Endothelial cell of umbilical vein (primary cell): ENCODE data around the gene ARSB. TPM values are rescaled to one million over a fixed set of nuclear protein-coding genes. Genes with fewer than 3 reads are reported as not detected.

Source experiments
- BruUV-seq: library from RNA; stranded (reverse); fragments of 400-500 nt; replicated peaks from 2 replicates; lab custom pipeline; 2021; lab: Mats Ljungman, UMichigan
- CTCF ChIA-PET: fragments of 300-600, 350-600 bp; sonication (Branson Sonifier 250); formaldehyde crosslinking; loops from one replicate; lab custom pipeline; 2021; ENCODE audit warnings: antibody characterized with exemption, inconsistent platforms; lab: Charles Lee
- POLR2A ChIA-PET: fragments of 300-600, 350-600 bp; sonication (Branson Sonifier 250); formaldehyde crosslinking; loops from one replicate; lab custom pipeline; 2021; ENCODE audit warnings: antibody characterized with exemption, inconsistent platforms; lab: Charles Lee
- DNase-seq: peaks from one replicate; pipeline ENCODE4 v3.0.0-alpha.2; 2011; ENCODE audit warnings: low read depth, low spot score
- FAIRE-seq: peaks from 2 replicates; lab custom pipeline; 2011; peaks lifted over from hg19 to GRCh38; lab: Jason Lieb, UNC
- H2AFZ ChIP-seq: 2 replicates; pipeline ENCODE4 v1.6.0; 2012; ENCODE audit warnings: low read depth, low read length, control low read depth, inconsistent platforms
- H3K27ac ChIP-seq: 2 replicates; pipeline ENCODE4 v1.5.1; 2011; ENCODE audit warnings: low read depth, mild to moderate bottlenecking, control low read depth, low read length, moderate library complexity; ENCODE audit not compliant: insufficient read depth
- H3K27me3 ChIP-seq, 2 experiments: 2 replicates each; pipeline versions ENCODE4 v1.6.0 to v1.6.1; 2011; ENCODE audit warnings: low read length in 2 of 2, mixed read lengths in 1 of 2; ENCODE audit not compliant: control insufficient read depth in 2 of 2, insufficient read depth in 2 of 2
- H3K36me3 ChIP-seq, 2 experiments: 2 replicates in 1 of 2; 3 replicates in 1 of 2; pipeline ENCODE4 v1.5.1; 2011; ENCODE audit warnings: low read length in 2 of 2, mild to moderate bottlenecking in 1 of 2, moderate library complexity in 1 of 2; ENCODE audit not compliant: control insufficient read depth in 2 of 2, insufficient read depth in 2 of 2; ENCODE audit errors: extremely low read depth in 1 of 2
- H3K4me1 ChIP-seq: 3 replicates; pipeline ENCODE4 v1.5.1; 2011; ENCODE audit warnings: mild to moderate bottlenecking, low read length; ENCODE audit not compliant: control insufficient read depth, insufficient read depth; ENCODE audit errors: extremely low read depth
- H3K4me2 ChIP-seq: 2 replicates; pipeline ENCODE4 v1.6.1; 2011; ENCODE audit warnings: low read length, control low read depth, mixed read lengths; ENCODE audit not compliant: insufficient read depth
- H3K4me3 ChIP-seq, 3 experiments: fragments of 200-600 bp in 1 of 3; sonication (generic), shearing (Covaris generic) in 1 of 3; replicated peaks in 1 of 3; 2 replicates each; pipeline ENCODE4 v1.5.1; 2011 to 2016; ENCODE audit warnings: control low read depth in 3 of 3, low read length in 3 of 3, mild to moderate bottlenecking in 2 of 3, inconsistent platforms in 1 of 3, low read depth in 1 of 3, moderate library complexity in 1 of 3; ENCODE audit not compliant: insufficient read depth in 1 of 3
- H3K79me2 ChIP-seq: 2 replicates; pipeline ENCODE4 v1.6.0; 2012; ENCODE audit warnings: low read length, inconsistent platforms; ENCODE audit not compliant: control insufficient read depth, insufficient read depth
- H3K9ac ChIP-seq: replicated peaks from 2 replicates; pipeline ENCODE3; 2011; ENCODE audit warnings: low read length, control low read depth; ENCODE audit not compliant: insufficient read depth; ENCODE audit errors: extremely low read depth
- H3K9me1 ChIP-seq: replicated peaks from 3 replicates; pipeline ENCODE4 v1.6.0; 2011; ENCODE audit warnings: mild to moderate bottlenecking, low read length; ENCODE audit not compliant: control insufficient read depth, insufficient read depth; ENCODE audit errors: extremely low read depth
- H3K9me3 ChIP-seq: replicated peaks from 2 replicates; pipeline ENCODE4 v1.5.1; 2012; ENCODE audit warnings: low read length, inconsistent platforms; ENCODE audit not compliant: control insufficient read depth, insufficient read depth
- H4K20me1 ChIP-seq: replicated peaks from 2 replicates; pipeline ENCODE3; 2011; ENCODE audit warnings: mild to moderate bottlenecking, low read length; ENCODE audit not compliant: control insufficient read depth, insufficient read depth; ENCODE audit errors: extremely low read depth
- EZH2 ChIP-seq: IDR thresholded peaks from 2 replicates; pipeline ENCODE4 v1.6.1; 2012; ENCODE audit warnings: borderline replicate concordance, low read depth, mild to moderate bottlenecking, moderate library complexity, low read length, inconsistent platforms; ENCODE audit not compliant: severe bottlenecking
- FOS ChIP-seq: IDR thresholded peaks from 2 replicates; pipeline ENCODE4 v1.6.1; 2011; ENCODE audit warnings: mild to moderate bottlenecking, low read length, moderate library complexity, borderline replicate concordance; ENCODE audit not compliant: insufficient read depth
- POLR2A ChIP-seq: IDR thresholded peaks from 2 replicates; pipeline ENCODE4 v1.6.1; 2012; ENCODE audit warnings: low read depth, mild to moderate bottlenecking, control low read depth, low read length
- POLR2AphosphoS5 ChIP-seq: IDR thresholded peaks from 2 replicates; pipeline ENCODE4 v1.6.1; 2012; ENCODE audit warnings: low read depth, mild to moderate bottlenecking, control low read depth, low read length, moderate library complexity; ENCODE audit not compliant: insufficient read depth
- dilution Hi-C: fragments of 300-500 bp; cut with MboI; formaldehyde crosslinking; loops from one replicate; pipeline ENCODE4 v1.15.0; 2019; ENCODE audit warnings: low sequenced_read_pairs; ENCODE audit not compliant: extremely low pct_ligation_motif_present
- intact Hi-C: fragments of 100-400 bp; cut with micrococcal nuclease; formaldehyde crosslinking; loops from one replicate; pipeline ENCODE4 v1.10.0; 2022
- polyA plus RNA-seq, 4 experiments: library from polyadenylated mRNA; depleted of rRNA in 3 of 4; stranded (reverse) in 3 of 4; unstranded in 1 of 4; fragments of >200 nt; gene quantifications; 2 replicates each; pipeline versions ENCODE4 v1.2.1 to v1.2.3, GENCODE V29; 2011 to 2012; ENCODE audit warnings: missing spikeins in 1 of 4
- total RNA-seq: library from RNA; stranded (reverse); gene quantifications from 2 replicates; pipeline ENCODE4 v1.2.3, GENCODE V29; 2021
- TF ChIP-seq, protein P1 (sequence below), 2 donors: IDR thresholded peaks; 1 replicate in 1 of 2; 2 replicates in 1 of 2; pipeline ENCODE4 v1.5.1; 2011; ENCODE audit warnings: low read length in 2 of 2, mild to moderate bottlenecking in 2 of 2, moderate library complexity in 2 of 2, control low read depth in 1 of 2, inconsistent platforms in 1 of 2, low read depth in 1 of 2; ENCODE audit not compliant: insufficient read depth in 1 of 2; ENCODE audit errors: extremely low read depth in 1 of 2

ARSB gene
- total and polyA plus RNA-seq, 2 donors (not counting 3 experiments of a cell fraction or from before 2014, with no cell fraction given): 17.2 to 25.8 TPM

DNA sequence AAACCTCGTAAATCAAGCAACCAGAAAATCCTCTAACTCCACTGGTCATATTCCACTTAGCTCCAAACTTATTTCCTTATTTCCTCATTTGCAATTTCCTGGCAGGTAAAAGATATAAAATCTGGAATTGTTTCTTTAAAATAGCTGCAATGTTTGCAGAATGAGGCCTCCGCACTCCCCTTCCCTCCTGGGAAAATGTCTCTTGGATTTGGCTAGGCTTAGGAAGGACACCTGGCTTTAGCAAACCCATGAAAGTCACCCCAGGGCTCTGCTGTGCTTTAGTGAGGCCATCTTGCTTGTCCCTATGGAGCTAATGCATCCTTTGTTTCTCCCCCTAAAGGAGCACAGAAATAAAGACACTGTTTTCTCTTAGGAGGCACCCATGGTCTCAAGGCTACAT is 10.5 kb downstream of the ARSB start:
- no peak overlapping the region for H3K27ac ChIP-seq
- TF ChIP-seq EZH2: no peak
- no peak overlapping the region for H3K9ac ChIP-seq
- H4K20me1 ChIP-seq: no peaks in the 10 kb centered on the region
- CTCF ChIA-PET: interaction anchor here (1.1 to 1.8 kb wide), 4 partner anchors 9 to 75 kb away, joined by 3 to 10 read pairs (median 4); partner anchors contain the start of gene ARSB
- FAIRE-seq (no peak), DNase-seq (no peak)
- no peak overlapping the region for H3K4me2 ChIP-seq
- H3K4me3 ChIP-seq: no peak overlapping the region
- H3K36me3 ChIP-seq: no peaks in the 10 kb centered on the region
- dilution Hi-C loops: no loop called here
- no peaks in the 10 kb centered on the region for H3K79me2 ChIP-seq
- no peaks in the 10 kb centered on the region for H3K9me1 ChIP-seq
- H3K4me1 ChIP-seq: peaks cover 12% of the 10 kb centered on the region
- BruUV-seq: no TSS peak
- H2AFZ ChIP-seq: no peak overlapping the region
- no peaks in the 10 kb centered on the region for H3K27me3 ChIP-seq
- no peaks in the 10 kb centered on the region for H3K9me3 ChIP-seq
- intact Hi-C loops: no loop called here
- POLR2A ChIA-PET: no interaction called here

DNA sequence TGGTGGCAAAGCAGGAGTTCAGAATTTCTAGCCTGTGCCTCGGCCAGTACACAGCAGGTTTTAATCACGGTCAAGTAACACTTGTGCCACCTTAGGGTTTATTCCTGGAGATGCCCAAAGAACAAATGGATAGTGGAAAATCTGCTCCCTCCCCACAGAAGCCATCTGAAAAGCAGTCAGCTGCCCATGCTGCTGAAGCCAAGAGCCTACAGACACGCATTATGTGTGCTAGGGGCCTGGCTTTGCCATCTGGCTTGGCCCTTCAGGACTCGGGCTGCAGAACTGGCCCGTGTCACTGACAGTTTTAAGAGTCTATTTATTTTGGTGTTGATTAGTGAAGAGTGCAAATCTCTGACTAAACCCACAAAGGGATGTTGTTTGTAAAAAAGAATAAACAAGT is 11.1 kb downstream of the ARSB start:
- no peak overlapping the region for H3K4me3 ChIP-seq
- H3K79me2 ChIP-seq: no peaks in the 10 kb centered on the region
- no peaks in the 10 kb centered on the region for H3K27me3 ChIP-seq
- H3K27ac ChIP-seq: no peak overlapping the region
- FAIRE-seq (no peak), DNase-seq (peak; percentile 3)
- no peak for TF ChIP-seq POLR2AphosphoS5
- TF ChIP-seq FOS: no peak
- TF ChIP-seq EZH2: no peak
- TF ChIP-seq POLR2A: no peak
- TF ChIP-seq, protein P1, sequence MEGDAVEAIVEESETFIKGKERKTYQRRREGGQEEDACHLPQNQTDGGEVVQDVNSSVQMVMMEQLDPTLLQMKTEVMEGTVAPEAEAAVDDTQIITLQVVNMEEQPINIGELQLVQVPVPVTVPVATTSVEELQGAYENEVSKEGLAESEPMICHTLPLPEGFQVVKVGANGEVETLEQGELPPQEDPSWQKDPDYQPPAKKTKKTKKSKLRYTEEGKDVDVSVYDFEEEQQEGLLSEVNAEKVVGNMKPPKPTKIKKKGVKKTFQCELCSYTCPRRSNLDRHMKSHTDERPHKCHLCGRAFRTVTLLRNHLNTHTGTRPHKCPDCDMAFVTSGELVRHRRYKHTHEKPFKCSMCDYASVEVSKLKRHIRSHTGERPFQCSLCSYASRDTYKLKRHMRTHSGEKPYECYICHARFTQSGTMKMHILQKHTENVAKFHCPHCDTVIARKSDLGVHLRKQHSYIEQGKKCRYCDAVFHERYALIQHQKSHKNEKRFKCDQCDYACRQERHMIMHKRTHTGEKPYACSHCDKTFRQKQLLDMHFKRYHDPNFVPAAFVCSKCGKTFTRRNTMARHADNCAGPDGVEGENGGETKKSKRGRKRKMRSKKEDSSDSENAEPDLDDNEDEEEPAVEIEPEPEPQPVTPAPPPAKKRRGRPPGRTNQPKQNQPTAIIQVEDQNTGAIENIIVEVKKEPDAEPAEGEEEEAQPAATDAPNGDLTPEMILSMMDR (IDR thresholded peaks at IDR 0.05; ENCODE audit: extremely low read depth in 1 of 2, insufficient read depth in 1 of 2, low read depth in 1 of 2, low read length in 2 of 2): no peak
- peaks cover 12% of the 10 kb centered on the region for H3K4me1 ChIP-seq
- ChIA-PET CTCF (interaction anchor here (1.1 to 1.8 kb wide), 3 partner anchors 8 to 74 kb away, joined by 3 to 10 read pairs (median 5); partner anchors contain the start of gene ARSB), POLR2A (no interaction called here)
- dilution Hi-C loops (no loop called here), intact Hi-C loops (no loop called here)
- H2AFZ ChIP-seq: no peak overlapping the region
- H3K9me1 ChIP-seq: no peaks in the 10 kb centered on the region
- no peaks in the 10 kb centered on the region for H4K20me1 ChIP-seq
- no TSS peak for BruUV-seq
- no peak overlapping the region for H3K4me2 ChIP-seq
- H3K9me3 ChIP-seq: no peaks in the 10 kb centered on the region
- H3K36me3 ChIP-seq: no peaks in the 10 kb centered on the region
- no peak overlapping the region for H3K9ac ChIP-seq
